ENCODE results near the gene SLC7A6OS.
A peak's percentile ranks its signal among the peaks of the same experiment; 100 is the strongest.
"Not testable (repeated sequence)": the region's sequence is repeated elsewhere in the genome, so short reads cannot be mapped to it uniquely, and the experiment has no call there.

The SLC7A6OS gene

DNA sequence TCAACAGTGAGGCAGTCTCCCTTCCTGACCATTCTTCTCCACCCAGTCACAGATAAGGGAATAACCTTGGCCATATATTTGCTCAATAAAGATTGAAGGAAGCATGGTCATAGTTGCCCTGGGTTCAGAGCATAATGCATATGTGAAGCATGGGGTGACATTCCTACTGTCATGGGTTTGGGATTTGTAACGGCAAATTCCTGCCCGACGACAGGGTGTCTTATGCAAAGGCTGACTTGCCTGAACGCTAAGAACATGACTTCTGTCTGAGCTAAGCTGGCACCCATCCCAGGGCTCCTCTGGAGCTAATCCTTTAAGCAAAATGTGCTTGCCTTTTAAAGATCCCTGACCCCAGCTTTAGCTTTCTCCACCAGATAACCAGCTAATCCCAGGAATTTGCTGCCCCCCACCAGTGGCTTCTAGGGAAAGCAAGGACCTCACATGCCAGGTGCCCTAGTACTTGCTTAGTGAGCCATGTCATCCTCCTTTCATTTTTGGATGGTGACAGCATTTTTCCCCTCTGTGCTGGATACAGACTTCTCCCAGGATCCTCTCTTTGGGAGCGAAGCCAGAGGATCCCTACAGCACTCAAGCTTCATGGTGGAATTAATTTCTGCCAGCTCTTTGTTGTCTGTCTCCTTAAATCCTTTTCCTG is 11.7 kb downstream of the SLC7A6OS start:
- DNase-seq (ENCODE audit: low spot score), result no peak

GRCh38 chr16:68298312-68298711 is 12.4 kb downstream of the SLC7A6OS start:
- DNase-seq (ENCODE audit: low spot score), result no peak

- DNase-seq (ENCODE audit: low spot score), result no peak
These were observed 12.8 kb downstream of the SLC7A6OS start for GRCh38 chr16:68297908-68298307.

DNA sequence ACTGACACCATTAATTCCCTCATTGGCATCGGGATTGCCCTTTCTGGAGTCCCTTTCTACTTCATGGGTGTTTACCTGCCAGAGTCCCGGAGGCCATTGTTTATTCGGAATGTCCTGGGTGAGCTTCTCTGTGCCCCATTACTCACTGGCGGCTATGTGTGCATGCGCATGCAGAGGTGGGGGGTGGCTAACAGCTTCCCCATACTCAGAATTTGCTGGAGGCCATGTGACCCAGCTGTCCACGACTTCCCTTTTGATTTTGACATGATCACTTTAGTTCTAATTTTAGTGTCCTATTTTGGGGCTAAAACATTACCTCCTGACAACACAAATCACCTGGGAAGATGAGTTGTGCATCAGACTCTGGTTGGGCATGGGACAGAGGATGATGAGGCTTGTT is 14.1 kb downstream of the SLC7A6OS start:
- no peak for DNase-seq (ENCODE audit: low spot score)

DNA sequence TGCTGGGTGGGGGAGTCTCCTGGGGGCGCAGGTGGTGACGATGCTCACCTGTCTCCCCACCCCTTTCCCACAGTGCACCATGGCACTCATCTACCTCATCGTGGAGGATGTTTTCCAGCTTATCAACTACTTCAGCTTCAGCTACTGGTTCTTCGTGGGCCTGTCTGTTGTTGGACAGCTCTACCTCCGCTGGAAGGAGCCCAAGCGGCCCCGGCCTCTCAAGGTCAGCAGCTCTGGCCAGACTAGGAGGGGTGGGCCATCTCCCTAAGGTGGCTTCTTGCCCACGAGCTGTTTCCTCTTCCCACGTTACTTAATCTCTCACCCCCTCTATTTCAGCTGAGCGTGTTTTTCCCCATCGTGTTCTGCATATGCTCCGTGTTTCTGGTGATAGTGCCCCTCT is 14.5 kb downstream of the SLC7A6OS start:
- no peak for DNase-seq (ENCODE audit: low spot score)

- DNase-seq (ENCODE audit: low spot score), result no peak
These were observed 18.3 kb downstream of the SLC7A6OS start for GRCh38 chr16:68292425-68292824.

- no peak for DNase-seq (ENCODE audit: low spot score)
These were observed 19.5 kb downstream of the SLC7A6OS start for GRCh38 chr16:68291227-68291626.

GRCh38 chr16:68290450-68290849 is 20.3 kb downstream of the SLC7A6OS start:
- peak; percentile 32 for DNase-seq (ENCODE audit: low spot score)

GRCh38 chr16:68289621-68290329 is 21.0 kb downstream of the SLC7A6OS start:
- DNase-seq (ENCODE audit: low spot score), result no peak

DNA sequence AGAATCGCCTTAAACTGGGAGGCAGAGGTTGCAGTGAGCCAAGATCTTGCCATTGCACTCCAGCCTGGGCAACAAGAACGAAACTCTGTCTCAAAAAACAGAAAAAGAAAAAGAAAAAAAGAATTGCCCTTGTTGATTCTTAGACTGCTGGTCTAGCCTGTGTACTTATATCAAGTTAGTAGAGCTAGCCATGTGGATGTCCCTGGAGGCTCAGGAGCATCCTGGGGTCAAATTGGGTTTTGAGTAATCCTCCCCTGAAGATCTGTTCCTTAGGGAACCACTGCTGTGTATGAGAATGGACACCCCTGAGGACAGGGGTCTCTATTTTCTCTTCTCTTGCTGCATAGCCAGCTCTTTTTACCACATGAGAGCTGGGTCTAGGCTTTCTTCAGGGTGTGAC is 21.5 kb downstream of the SLC7A6OS start:
- DNase-seq (ENCODE audit: low spot score), result no peak

GRCh38 chr16:68288796-68289195 is 21.9 kb downstream of the SLC7A6OS start:
- DNase-seq (ENCODE audit: low spot score), result not testable (repeated sequence)

- no peak for DNase-seq (ENCODE audit: low spot score)
These were observed 22.5 kb downstream of the SLC7A6OS start for GRCh38 chr16:68288252-68288650.

GRCh38 chr16:68287276-68288251 is 23.2 kb downstream of the SLC7A6OS start:
- DNase-seq (ENCODE audit: low spot score), result no peak

DNA sequence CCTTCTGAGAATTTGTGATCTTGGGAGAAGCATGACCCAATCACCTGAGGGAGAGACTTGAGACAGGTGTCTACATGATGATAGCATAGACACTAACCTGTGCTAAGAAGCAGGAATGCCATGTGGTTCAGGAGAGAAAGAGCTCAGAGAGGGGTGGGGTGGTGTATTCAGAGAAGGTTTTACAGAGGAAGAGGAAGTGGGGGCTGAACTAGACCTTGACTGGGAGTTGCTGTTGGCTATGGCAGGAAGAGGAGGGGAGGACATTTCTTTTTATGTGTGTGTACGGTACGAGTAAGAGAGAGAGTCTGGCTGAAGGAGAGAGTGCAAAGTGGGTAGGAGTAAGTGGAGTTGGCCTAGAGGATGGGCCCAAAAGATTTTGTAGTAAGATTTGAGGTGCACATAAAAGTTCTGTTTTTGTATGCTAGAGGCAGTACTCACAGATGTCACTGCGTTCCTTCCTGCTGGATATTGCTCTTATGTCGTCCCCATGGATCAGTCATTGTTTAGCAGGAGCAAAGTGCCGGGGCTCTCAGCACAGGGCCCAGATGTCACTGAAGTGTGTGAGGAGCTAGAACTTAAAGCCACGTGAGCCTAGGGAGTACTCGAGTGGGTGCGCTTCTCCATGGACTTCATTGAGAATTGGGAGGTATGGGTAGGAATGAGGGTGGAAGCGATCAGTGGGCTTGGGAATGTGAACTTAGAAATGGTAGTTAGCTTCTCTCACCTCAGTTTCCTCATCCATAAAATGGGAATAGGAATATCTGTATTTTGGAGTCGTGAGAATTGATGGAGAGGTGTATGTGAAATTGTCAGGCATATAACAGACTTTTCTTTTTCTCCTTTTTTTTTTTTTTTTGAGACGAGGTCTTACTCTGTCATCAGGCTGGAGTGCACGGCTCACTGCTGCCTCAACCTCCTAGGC is 24.3 kb downstream of the SLC7A6OS start:
- no peak for DNase-seq (ENCODE audit: low spot score)

- no peak for DNase-seq (ENCODE audit: low spot score)
These were observed 25.1 kb downstream of the SLC7A6OS start for GRCh38 chr16:68285683-68286082.

GRCh38 chr16:68284847-68285246 is 25.9 kb downstream of the SLC7A6OS start:
- no peak for DNase-seq (ENCODE audit: low spot score)

GRCh38 chr16:68283801-68284598 is 26.7 kb downstream of the SLC7A6OS start:
- no peak for DNase-seq (ENCODE audit: low spot score)

DNA sequence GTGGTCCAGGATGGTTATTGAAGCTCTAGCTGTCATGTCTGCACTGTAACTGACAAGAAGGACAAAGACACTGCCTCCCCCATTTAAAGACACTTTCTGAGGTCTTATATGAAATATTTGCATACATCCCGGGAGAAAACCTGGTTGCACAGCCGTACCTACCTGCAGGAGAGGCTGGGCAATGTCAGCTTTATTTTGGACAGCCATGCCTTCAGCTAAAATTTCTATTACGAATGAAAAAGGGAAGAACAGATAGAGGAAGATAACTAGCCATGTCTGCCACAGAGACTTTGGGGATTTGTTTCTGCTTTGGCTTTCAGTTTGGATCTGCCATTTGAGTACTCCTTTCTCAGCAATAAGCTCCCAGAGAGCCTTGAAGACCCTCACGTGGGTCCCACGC is 27.4 kb downstream of the SLC7A6OS start:
- DNase-seq (ENCODE audit: low spot score), result no peak

DNA sequence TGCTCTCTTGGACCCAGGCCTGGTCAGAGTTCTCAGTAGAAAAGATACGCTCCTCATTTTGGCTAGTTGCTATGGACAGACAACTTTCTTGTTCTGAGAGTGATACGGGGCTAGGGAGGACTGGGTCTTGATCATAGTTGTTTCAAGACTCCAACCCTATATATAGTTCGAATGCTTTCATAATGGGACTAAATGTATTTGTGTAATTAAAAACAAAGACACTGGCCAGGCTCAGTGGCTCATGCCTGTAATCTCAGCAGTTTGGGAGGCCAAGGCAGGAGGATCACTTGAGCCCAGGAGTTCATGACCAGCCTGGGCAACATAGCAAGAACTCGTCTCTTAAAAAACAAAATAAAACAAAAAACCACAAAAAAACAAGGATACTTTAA is 28.7 kb downstream of the SLC7A6OS start:
- no peak for DNase-seq (ENCODE audit: low spot score)

DNA sequence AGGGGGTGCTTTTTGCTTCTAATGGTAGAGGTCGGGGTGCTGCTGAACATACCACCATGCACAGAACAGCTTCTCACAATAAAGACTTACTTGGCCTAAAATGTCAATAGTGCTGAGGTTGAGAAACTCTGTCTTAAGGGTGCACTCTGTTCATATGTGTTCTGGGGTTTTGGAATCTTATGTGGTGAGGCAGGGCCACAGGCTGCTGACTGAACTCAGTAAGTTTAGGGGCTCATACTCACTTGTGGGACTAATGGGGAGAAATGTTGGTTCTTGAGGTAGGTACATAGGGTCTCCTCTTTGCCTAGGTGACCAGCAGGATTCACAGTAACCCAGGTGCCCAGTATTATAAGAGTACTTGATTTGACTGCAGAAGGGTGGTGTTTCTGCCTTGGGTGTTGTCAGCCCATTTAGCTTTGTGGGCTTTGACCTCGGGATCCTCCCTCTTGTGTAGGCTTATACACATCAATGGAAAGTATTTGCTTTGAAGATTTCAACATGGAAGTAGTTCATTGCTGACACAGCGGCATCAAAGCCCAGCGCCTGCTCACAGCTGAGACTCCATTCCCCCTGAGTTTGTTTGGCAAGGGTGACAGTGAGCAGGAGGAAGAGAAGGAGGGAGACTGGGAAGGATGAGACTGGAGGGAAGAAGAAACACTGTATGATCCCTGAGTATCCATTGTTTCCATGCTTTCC is 29.2 kb downstream of the SLC7A6OS start:
- DNase-seq (ENCODE audit: low spot score), result no peak
